ENCODE results near the gene FBLN1. TPM values are rescaled to one million over a fixed set of nuclear protein-coding genes. Genes with fewer than 3 reads are reported as not detected.

The FBLN1 gene
- total RNA-seq, 1 experiment from 2014 or later: 158 TPM

- no peaks in the 10 kb centered on the region for H4K20me1 ChIP-seq (ENCODE audit: insufficient read depth)
- peaks cover 15% of the 10 kb centered on the region for H3F3A ChIP-seq (ENCODE audit: insufficient read depth, low read depth)
- H2AFZ ChIP-seq: no peak overlapping the region
- no peak for DNase-seq
- H3K4me2 ChIP-seq: no peak overlapping the region
- intact Hi-C loops (cut with micrococcal nuclease; ENCODE audit: unreplicated experiment): no loop called here
- no TSS peak for BruUV-seq (replicated peaks)
- H3K9me3 ChIP-seq (ENCODE audit: insufficient read depth, low read depth): peaks cover 6% of the 10 kb centered on the region
- no peaks in the 10 kb centered on the region for H3K79me2 ChIP-seq (ENCODE audit: low read depth)
- no peaks in the 10 kb centered on the region for H3K27me3 ChIP-seq (ENCODE audit: insufficient read depth, low read depth)
- POLR2A ChIA-PET (ENCODE audit: unreplicated experiment): interaction anchor here (0.6 kb wide), 1 partner anchor 1038 kb away, joined by 3 read pairs; no protein-coding TSS in a partner anchor
- TF ChIP-seq CTCF (conservative IDR thresholded peaks at IDR 0.05) (no peak), EZH2 (IDR thresholded peaks at IDR 0.05; ENCODE audit: low read depth) (no peak)
- H3K36me3 ChIP-seq (ENCODE audit: low read depth): no peaks in the 10 kb centered on the region
- CTCF ChIA-PET: no interaction called here
- no peak overlapping the region for H3K4me3 ChIP-seq
- H3K4me1 ChIP-seq (replicated peaks; ENCODE audit: insufficient read depth): peaks cover 49% of the 10 kb centered on the region
- peak overlapping the region; percentile 95; the same call in 1 of the 2 replicates for H3K27ac ChIP-seq
- no peaks in the 10 kb centered on the region for H3K9me2 ChIP-seq (ENCODE audit: insufficient read depth)
Measured at GRCh38 chr22:45476814-45477213, 25.9 kb upstream of the FBLN1 start.

GRCh38 chr22:45477366-45478107, 25.1 kb upstream of the FBLN1 start:
- ChIA-PET CTCF (no interaction called here), POLR2A (ENCODE audit: unreplicated experiment) (interaction anchor here (0.6 kb wide), 2 partner anchors 377 to 1037 kb away, joined by 3 to 4 read pairs; no protein-coding TSS in a partner anchor)
- H3K9me3 ChIP-seq (ENCODE audit: insufficient read depth, low read depth): peaks cover 6% of the 10 kb centered on the region
- H3K79me2 ChIP-seq (ENCODE audit: low read depth): no peaks in the 10 kb centered on the region
- H3F3A ChIP-seq (ENCODE audit: insufficient read depth, low read depth): peaks cover 22% of the 10 kb centered on the region
- H3K4me1 ChIP-seq (replicated peaks; ENCODE audit: insufficient read depth): peaks cover 49% of the 10 kb centered on the region
- peak overlapping the region; percentile 95 for H3K27ac ChIP-seq
- TF ChIP-seq EZH2 (IDR thresholded peaks at IDR 0.05; ENCODE audit: low read depth): no peak
- no peak for TF ChIP-seq CTCF (conservative IDR thresholded peaks at IDR 0.05)
- no peaks in the 10 kb centered on the region for H3K36me3 ChIP-seq (ENCODE audit: low read depth)
- BruUV-seq (replicated peaks): no TSS peak
- no peak for DNase-seq
- H3K27me3 ChIP-seq (ENCODE audit: insufficient read depth, low read depth): no peaks in the 10 kb centered on the region
- H3K4me2 ChIP-seq: peak overlapping the region; percentile 66
- H3K9me2 ChIP-seq (ENCODE audit: insufficient read depth): no peaks in the 10 kb centered on the region
- intact Hi-C loops (cut with micrococcal nuclease; ENCODE audit: unreplicated experiment): no loop called here
- no peak overlapping the region for H2AFZ ChIP-seq
- H4K20me1 ChIP-seq (ENCODE audit: insufficient read depth): no peaks in the 10 kb centered on the region
- no peak overlapping the region for H3K4me3 ChIP-seq

DNA sequence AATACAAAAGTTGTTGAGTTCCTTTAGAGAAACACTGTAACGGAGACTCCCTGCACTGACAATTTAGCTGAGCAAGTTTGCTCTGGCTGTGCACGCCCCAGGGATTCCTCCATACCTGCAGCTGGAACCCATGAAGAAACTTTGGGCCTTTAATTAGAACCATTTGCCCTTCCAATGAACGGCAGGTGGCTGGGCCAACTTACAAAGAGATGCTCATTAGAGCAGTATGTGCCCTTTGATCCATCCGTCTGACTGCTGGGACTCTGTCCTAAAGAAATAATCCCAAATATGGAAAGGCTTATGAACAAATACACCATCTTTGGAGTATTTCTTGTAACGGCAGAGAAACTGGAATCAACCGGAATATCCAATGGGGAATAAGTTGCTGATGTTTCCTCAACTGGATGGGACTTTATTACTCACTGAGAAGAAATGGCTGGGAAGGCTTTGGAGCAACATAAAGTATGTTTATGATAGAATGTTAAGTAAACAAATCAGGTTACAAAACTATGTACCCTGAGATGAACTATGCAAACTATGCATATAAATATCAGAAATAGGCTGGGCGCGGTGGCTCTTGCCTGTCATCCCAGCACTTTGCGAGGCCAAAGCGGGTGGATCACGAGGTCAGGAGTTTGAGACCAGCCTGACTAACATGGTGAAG, 24.4 kb upstream of the FBLN1 start:
- DNase-seq: peak; percentile 71 to 98
- POLR2A ChIA-PET (ENCODE audit: unreplicated experiment): interaction anchor here (0.6 kb wide), 1 partner anchor 377 kb away, joined by 4 read pairs; no protein-coding TSS in a partner anchor

More for the DNA sequence above, 24.4 kb upstream of the FBLN1 start:
- Histone ChIP-seq H3K4me1 (replicated peaks; ENCODE audit: insufficient read depth) (peaks cover 54% of the 10 kb centered on the region), H2AFZ (peak overlapping the region; percentile 34; the same call in 1 of the 2 replicates), H3K27me3 (ENCODE audit: insufficient read depth, low read depth) (no peaks in the 10 kb centered on the region), H3F3A (ENCODE audit: insufficient read depth, low read depth) (peaks cover 25% of the 10 kb centered on the region), H3K9me3 (ENCODE audit: insufficient read depth, low read depth) (peaks cover 6% of the 10 kb centered on the region), H3K36me3 (ENCODE audit: low read depth) (no peaks in the 10 kb centered on the region), H3K27ac (peak overlapping the region; percentile 95), H3K4me2 (peak overlapping the region; percentile 66), H3K4me3 (no peak overlapping the region), H3K79me2 (ENCODE audit: low read depth) (no peaks in the 10 kb centered on the region), H4K20me1 (ENCODE audit: insufficient read depth) (no peaks in the 10 kb centered on the region), H3K9me2 (ENCODE audit: insufficient read depth) (no peaks in the 10 kb centered on the region)
- intact Hi-C loops (cut with micrococcal nuclease; ENCODE audit: unreplicated experiment): no loop called here
- BruUV-seq (replicated peaks): no TSS peak
- TF ChIP-seq EZH2 (IDR thresholded peaks at IDR 0.05; ENCODE audit: low read depth): no peak
- TF ChIP-seq CTCF (conservative IDR thresholded peaks at IDR 0.05): no peak
- CTCF ChIA-PET: no interaction called here

Data from PC-9 (cell line).